GM12878 (cell line): Measurements from ENCODE around the gene PSAPL1.

Experiments used
- BCL11A ChIP-seq: IDR thresholded peaks from 2 replicates; pipeline ENCODE4 v1.6.1; 2011; ENCODE audit warnings: low read depth, low read length
- CBX5 ChIP-seq: sonication (generic); IDR thresholded peaks from 2 replicates; pipeline ENCODE4 v1.6.1; 2016; ENCODE audit warnings: low read depth, moderate library complexity, mild to moderate bottlenecking, inconsistent platforms
- CREB1 ChIP-seq: IDR thresholded peaks from 2 replicates; pipeline ENCODE4 v1.6.1; 2012; ENCODE audit warnings: low read depth, mild to moderate bottlenecking, inconsistent platforms
- CTCF ChIP-seq, 3 experiments: IDR thresholded peaks in 2 of 3; conservative IDR thresholded peaks in 1 of 3; 2 replicates each; pipeline ENCODE4 v1.5.1; 2011; ENCODE audit warnings: low read depth in 3 of 3, low read length in 3 of 3, mild to moderate bottlenecking in 3 of 3, control low read depth in 2 of 3, moderate library complexity in 2 of 3, inconsistent platforms in 1 of 3, mixed read lengths in 1 of 3; ENCODE audit not compliant: control insufficient read depth in 2 of 3, insufficient read depth in 1 of 3; ENCODE audit errors: extremely low read depth in 1 of 3
- E2F8 ChIP-seq: fragments of 450-650 bp; IDR thresholded peaks from 2 replicates; pipeline ENCODE4 v1.6.1; 2018; ENCODE audit warnings: mild to moderate bottlenecking, low read depth, moderate library complexity; ENCODE audit not compliant: partially characterized antibody
- ETV6 ChIP-seq, 2 experiments: fragments of 450-650 bp in 1 of 2; IDR thresholded peaks in 1 of 2; conservative IDR thresholded peaks in 1 of 2; 2 replicates each; pipeline ENCODE4 v1.6.1; 2014; ENCODE audit warnings: antibody characterized with exemption in 1 of 2, borderline replicate concordance in 1 of 2, low read depth in 1 of 2, mild to moderate bottlenecking in 1 of 2, moderate library complexity in 1 of 2
- JUND ChIP-seq: IDR thresholded peaks from 2 replicates; pipeline ENCODE4 v1.6.1; 2012; ENCODE audit warnings: low read depth, mild to moderate bottlenecking, low read length, improper control_type of control experiment, moderate library complexity
- MXI1 ChIP-seq: fragments of 150-350 bp; IDR thresholded peaks from 2 replicates; pipeline ENCODE4 v1.6.1; 2011; ENCODE audit warnings: low read depth, mild to moderate bottlenecking, inconsistent platforms, low read length, improper control_type of control experiment
- POLR2AphosphoS5 ChIP-seq: IDR thresholded peaks from 2 replicates; pipeline ENCODE4 v1.6.1; 2011; ENCODE audit warnings: mild to moderate bottlenecking, low read length, inconsistent platforms
- SP1 ChIP-seq: IDR thresholded peaks from one replicate; pipeline ENCODE4 v1.6.1; 2011; ENCODE audit warnings: low read depth, low read length
- YY1 ChIP-seq: IDR thresholded peaks from 2 replicates; pipeline ENCODE4 v1.6.1; 2011; ENCODE audit warnings: low read depth, mild to moderate bottlenecking, low read length

- TF ChIP-seq E2F8 (no peak), CTCF (IDR thresholded peaks at IDR 0.05 in 2 of 3, conservative IDR thresholded peaks at IDR 0.05 in 1 of 3; ENCODE audit: control insufficient read depth in 2 of 3, extremely low read depth in 1 of 3, insufficient read depth in 1 of 3, low read depth in 3 of 3, low read length in 3 of 3) (no peak), SP1 (no peak), CREB1 (no peak), CBX5 (no peak), MXI1 (no peak), POLR2AphosphoS5 (no peak), BCL11A (no peak), YY1 (no peak), JUND (no peak), ETV6 (conservative IDR thresholded peaks at IDR 0.05 in 1 of 2, IDR thresholded peaks at IDR 0.05 in 1 of 2; ENCODE audit: borderline replicate concordance in 1 of 2, low read depth in 1 of 2) (no peak)
These were observed 16.4 kb downstream of the PSAPL1 start for GRCh38 chr4:7418131-7418943.
